Tibial artery (tissue), 4 donors: ENCODE results near the gene ZFP1.

Experiments used
- DNase-seq, 2 donors: peaks; one replicate each; pipeline ENCODE4 v3.0.0-alpha.2; 2019
- H3K27ac ChIP-seq, 2 donors: fragments of 200-600 bp; sonication (generic) in 1 of 2; 1 replicate in 1 of 2; 2 replicates in 1 of 2; pipeline ENCODE4 v1.5.1; 2018 to 2019; ENCODE audit warnings: mild to moderate bottlenecking in 1 of 2
- H3K27me3 ChIP-seq, 2 donors: fragments of 200-600 bp; sonication (generic) in 1 of 2; one replicate each; pipeline versions ENCODE4 v1.5.1 to v1.6.0; 2016 to 2019
- H3K36me3 ChIP-seq, 3 donors: fragments of 200-600 bp; sonication (generic) in 2 of 3; one replicate each; pipeline ENCODE4 v1.5.1; 2016 to 2019; ENCODE audit warnings: mild to moderate bottlenecking in 2 of 3
- H3K4me1 ChIP-seq, 4 donors: fragments of 200-600 bp; sonication (generic) in 2 of 4; 1 replicate in 3 of 4; 2 replicates in 1 of 4; pipeline ENCODE4 v1.5.1; 2016 to 2019
- H3K4me3 ChIP-seq, 2 donors: fragments of 200-600 bp; sonication (generic) in 1 of 2; 1 replicate in 1 of 2; 2 replicates in 1 of 2; pipeline ENCODE4 v1.5.1; 2018 to 2019; ENCODE audit warnings: mild to moderate bottlenecking in 2 of 2
- H3K9me3 ChIP-seq, 3 donors: fragments of 200-600 bp; sonication (generic) in 1 of 3; one replicate each; pipeline ENCODE4 v1.5.1; 2016 to 2019
- intact Hi-C: fragments of 100-400 bp; cut with DNase I; formaldehyde crosslinking; loops from one replicate; pipeline ENCODE4 v1.15.0; 2023; ENCODE audit warnings: low total_unique reads
- TF ChIP-seq, protein P1 (sequence below), 2 experiments: fragments of 200-600 bp in 1 of 2; fragments of 450-650 bp in 1 of 2; IDR thresholded peaks; one replicate each; pipeline ENCODE4 v1.5.1; 2017 to 2019; ENCODE audit warnings: antibody characterized with exemption in 2 of 2, mild to moderate bottlenecking in 1 of 2, moderate library complexity in 1 of 2

ZFP1 gene

DNA sequence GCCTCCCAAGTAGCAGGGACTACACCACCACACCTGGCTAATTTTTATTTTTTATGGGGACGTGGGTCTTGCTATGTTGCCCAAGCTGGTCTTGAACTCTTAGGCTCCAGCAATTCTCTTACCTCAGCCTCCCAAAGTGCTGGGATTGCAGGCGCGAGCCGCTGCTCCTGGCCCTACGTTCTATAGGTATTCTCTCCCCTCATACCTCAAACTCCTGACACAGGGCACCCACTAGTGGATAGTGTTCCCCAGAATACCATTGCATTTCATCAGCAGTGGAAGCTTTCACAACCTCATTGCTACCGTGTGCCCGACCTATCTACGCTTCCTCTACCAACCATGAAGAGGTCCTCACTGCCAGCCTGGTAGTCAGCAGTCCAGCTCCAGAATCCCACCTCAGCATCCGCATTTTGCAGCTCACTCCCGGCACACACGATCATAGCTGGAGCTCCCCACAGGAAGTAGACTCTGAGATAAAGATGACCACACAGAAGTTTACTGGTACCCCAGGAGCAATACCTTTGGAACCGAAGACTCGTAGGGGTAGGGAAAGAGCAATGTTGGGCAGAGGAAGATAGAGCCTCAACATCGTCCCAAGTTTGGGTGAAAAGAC is 49.3 kb downstream of the ZFP1 start:
- TF ChIP-seq, protein P1, sequence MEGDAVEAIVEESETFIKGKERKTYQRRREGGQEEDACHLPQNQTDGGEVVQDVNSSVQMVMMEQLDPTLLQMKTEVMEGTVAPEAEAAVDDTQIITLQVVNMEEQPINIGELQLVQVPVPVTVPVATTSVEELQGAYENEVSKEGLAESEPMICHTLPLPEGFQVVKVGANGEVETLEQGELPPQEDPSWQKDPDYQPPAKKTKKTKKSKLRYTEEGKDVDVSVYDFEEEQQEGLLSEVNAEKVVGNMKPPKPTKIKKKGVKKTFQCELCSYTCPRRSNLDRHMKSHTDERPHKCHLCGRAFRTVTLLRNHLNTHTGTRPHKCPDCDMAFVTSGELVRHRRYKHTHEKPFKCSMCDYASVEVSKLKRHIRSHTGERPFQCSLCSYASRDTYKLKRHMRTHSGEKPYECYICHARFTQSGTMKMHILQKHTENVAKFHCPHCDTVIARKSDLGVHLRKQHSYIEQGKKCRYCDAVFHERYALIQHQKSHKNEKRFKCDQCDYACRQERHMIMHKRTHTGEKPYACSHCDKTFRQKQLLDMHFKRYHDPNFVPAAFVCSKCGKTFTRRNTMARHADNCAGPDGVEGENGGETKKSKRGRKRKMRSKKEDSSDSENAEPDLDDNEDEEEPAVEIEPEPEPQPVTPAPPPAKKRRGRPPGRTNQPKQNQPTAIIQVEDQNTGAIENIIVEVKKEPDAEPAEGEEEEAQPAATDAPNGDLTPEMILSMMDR (IDR thresholded peaks at IDR 0.05), result no peak
- Histone ChIP-seq H3K27ac (no peak overlapping the region), H3K27me3 (peaks cover 0 to 23% of the 10 kb centered on the region in 2 donors), H3K4me1 (peaks cover 0 to 22% (median 7%) of the 10 kb centered on the region in 4 donors), H3K4me3 (no peak overlapping the region), H3K9me3 (no peaks in the 10 kb centered on the region), H3K36me3 (no peaks in the 10 kb centered on the region)
- intact Hi-C loops, result loop anchor here (5.0 to 10.0 kb wide), 2 partner anchors 265 to 557 kb away; partner anchors contain the start of gene TMEM170A
- DNase-seq, result peak in 1 of 2 donors; percentile 34

DNA sequence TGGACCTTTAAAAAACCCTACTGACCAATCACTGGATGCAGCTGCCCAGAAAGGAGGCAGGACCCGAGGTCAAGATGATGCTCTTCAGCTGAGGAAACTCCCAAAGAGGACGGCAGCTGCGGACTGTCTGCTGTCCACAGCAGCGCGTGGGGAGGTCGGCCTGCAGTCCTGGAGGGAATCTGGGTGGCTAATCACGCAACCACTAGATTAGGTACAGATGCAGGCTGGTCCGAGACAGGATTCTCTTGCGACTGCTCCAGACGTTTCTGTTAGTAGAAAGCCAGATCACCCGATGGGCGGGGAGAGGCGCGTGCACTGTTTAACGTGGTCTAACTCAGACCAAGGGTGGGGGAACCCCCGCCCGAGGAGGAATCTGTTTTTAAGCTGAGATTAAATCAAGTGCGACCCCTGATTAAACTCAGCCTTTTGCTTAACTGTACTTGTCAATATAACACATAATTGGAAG is 49.8 kb downstream of the ZFP1 start:
- Histone ChIP-seq H3K27ac (no peak overlapping the region), H3K27me3 (peaks cover 0 to 23% of the 10 kb centered on the region in 2 donors), H3K36me3 (no peaks in the 10 kb centered on the region), H3K4me3 (no peak overlapping the region), H3K9me3 (no peaks in the 10 kb centered on the region), H3K4me1 (peaks cover 0 to 22% (median 7%) of the 10 kb centered on the region in 4 donors)
- TF ChIP-seq, protein P1 (IDR thresholded peaks at IDR 0.05), result no peak
- intact Hi-C loops, result loop anchor here (5.0 to 10.0 kb wide), 2 partner anchors 264 to 557 kb away; partner anchors contain the start of gene TMEM170A
- peak in 1 of 2 donors; percentile 34 for DNase-seq

DNA sequence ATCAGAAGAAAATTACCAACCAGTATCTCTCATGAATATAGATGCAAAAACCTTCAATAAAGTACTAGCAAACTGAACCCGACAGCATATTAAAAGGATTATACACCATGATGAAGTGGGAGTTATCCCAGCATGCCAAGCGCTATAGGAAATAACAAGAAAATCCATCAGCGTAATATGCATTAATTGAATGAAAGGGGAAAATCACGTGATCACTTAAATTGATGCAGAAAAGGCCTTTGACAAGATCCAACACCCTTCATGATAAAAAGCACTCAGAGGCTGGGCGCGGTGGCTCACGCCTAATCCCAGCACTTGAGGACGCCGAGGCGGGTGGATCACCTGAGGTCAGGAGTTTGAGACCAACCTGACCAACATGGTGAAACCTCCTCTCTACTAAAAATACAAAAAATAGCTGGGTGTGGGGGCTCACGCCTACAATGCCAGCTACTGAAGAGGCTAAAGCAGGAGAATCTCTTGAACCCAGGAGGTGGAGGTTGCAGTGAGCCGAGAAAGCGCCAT is 53.8 kb downstream of the ZFP1 start:
- TF ChIP-seq, protein P1 (IDR thresholded peaks at IDR 0.05), result no peak
- intact Hi-C loops, result loop anchor here (5.0 kb wide), 1 partner anchor 205 kb away; no protein-coding TSS in a partner anchor
- no peaks in the 10 kb centered on the region for H3K36me3 ChIP-seq
- peaks cover 0 to 14% of the 10 kb centered on the region in 2 donors for H3K27me3 ChIP-seq
- no peak overlapping the region for H3K4me3 ChIP-seq
- DNase-seq, result peak in 1 of 2 donors; percentile 17
- no peaks in the 10 kb centered on the region for H3K9me3 ChIP-seq
- peaks cover 0 to 22% (median 7%) of the 10 kb centered on the region in 4 donors for H3K4me1 ChIP-seq
- no peak overlapping the region for H3K27ac ChIP-seq

DNA sequence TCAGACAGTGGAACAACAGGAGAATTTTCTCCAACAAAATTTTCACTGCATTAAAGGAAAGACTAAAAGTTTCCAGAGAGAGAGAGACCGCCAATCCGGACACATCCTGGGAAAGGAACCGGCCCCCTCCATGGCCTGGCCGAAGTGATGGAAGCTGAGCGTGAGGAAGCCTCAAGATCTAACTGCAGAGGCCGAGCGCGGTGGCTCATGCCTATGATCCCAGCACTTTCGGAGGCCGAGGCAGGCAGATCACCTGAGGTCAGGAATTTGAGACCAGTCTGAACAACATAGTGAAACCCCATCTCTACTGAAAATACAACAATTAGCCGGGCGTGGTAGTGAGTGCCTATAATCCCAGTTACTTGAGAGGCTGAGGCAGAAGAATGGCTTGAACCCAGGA is 54.8 kb downstream of the ZFP1 start:
- H3K27me3 ChIP-seq, result peaks cover 0 to 4% of the 10 kb centered on the region in 2 donors
- TF ChIP-seq, protein P1 (IDR thresholded peaks at IDR 0.05), result no peak
- no peak overlapping the region for H3K4me3 ChIP-seq
- peaks cover 0 to 22% (median 7%) of the 10 kb centered on the region in 4 donors for H3K4me1 ChIP-seq
- peak; percentile 17 to 19 for DNase-seq
- no peaks in the 10 kb centered on the region for H3K9me3 ChIP-seq
- H3K27ac ChIP-seq, result no peak overlapping the region
- intact Hi-C loops, result loop anchor here (5.0 kb wide), 1 partner anchor 204 kb away; no protein-coding TSS in a partner anchor
- no peaks in the 10 kb centered on the region for H3K36me3 ChIP-seq

DNA sequence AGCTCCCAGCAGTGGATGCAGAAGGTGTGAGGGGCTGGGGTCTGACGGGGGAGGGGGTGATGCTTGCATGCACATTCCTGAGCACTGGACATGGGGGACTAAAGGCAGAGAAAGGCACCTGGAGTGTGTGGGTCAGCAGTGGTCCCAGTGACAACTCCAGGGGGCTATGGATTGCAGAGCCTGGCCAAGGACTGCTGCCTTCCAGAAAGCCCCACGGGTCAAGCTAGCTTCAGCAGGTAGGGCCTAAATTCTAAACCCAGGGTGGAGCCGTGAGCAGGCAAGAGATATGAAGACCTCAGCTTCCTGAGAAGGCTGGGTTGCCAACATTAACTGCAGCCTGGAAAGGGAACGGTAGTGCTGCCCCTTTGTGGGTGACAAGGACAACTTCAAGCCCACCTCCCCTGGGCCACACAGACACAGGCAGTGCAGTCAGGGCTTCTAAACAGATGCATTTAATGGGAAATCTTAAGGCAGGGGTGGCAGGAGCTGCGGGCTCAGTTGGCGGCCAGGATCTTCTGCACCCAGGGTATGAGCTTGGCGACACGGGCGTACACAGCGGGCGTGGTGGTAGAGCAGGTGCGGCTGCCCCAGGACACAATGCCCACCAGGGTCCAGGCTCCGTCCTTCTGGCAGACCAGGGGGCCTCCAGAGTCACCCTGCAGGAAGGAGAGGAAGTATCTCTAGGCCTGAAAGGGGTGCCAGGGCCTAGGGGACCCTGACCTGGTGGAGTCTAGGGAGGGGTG is 55.5 kb downstream of the ZFP1 start:
- intact Hi-C loops, result loop anchor here (5.0 kb wide), 1 partner anchor 203 kb away; no protein-coding TSS in a partner anchor
- Histone ChIP-seq H3K4me3 (no peak overlapping the region), H3K36me3 (no peaks in the 10 kb centered on the region), H3K27me3 (no peaks in the 10 kb centered on the region), H3K27ac (no peak overlapping the region), H3K9me3 (no peaks in the 10 kb centered on the region), H3K4me1 (peaks cover 0 to 18% (median 7%) of the 10 kb centered on the region in 4 donors)
- TF ChIP-seq, protein P1 (IDR thresholded peaks at IDR 0.05), result no peak
- DNase-seq, result peak in 1 of 2 donors; percentile 15
